ENCODE measurements around the gene NFATC2. TPM values are rescaled to one million over a fixed set of nuclear protein-coding genes. Genes with fewer than 3 reads are reported as not detected.

The NFATC2 gene
- total and polyA plus RNA-seq, 2 of the 8 experiments (the other 6 are each of a cell fraction or from before 2014, with no cell fraction given), result 0.27 to 0.91 TPM

DNA sequence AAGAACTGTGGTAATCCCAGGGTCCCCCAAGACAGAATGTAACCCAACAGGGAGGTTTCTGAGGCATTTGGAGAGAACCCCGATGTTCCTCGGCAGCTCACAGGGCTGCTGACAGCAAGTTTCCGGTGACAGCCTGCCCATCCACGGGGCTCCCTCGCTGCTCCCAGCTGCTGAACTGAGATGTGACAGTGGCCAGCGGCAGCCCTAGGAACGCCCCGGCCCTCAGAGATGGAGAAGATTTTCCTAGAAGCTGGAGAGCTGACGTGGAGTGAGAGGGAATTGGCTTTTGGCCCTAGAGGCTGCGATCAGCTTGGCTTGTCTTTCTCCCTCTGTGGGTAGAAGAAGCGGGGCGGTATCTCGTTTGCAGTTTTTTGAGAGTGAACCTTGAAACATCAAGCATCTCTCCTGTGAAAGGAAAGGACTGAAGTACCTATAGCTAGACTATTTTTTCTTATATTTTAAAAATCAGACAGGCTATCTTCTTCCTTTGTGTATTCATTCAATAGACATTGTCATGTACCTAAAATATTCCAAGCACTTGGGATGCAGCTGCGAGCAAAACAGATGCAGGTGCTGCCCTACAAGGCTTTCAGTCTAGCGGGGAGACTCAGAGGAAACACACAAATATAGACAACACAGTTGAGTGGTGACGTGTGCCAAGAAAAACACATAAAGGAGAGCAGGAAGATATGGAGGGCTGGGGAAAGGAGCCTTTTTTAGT lies 28.4 kb upstream of the NFATC2 start:
- no peak overlapping the region for H2AK5ac ChIP-seq (ENCODE audit: low read depth, low read length)
- no peak overlapping the region for H3K4me3 ChIP-seq (ENCODE audit: extremely low read depth in 1 of 4, insufficient read depth in 2 of 4, low read depth in 3 of 4, low read length in 4 of 4)
- H2AFZ ChIP-seq (ENCODE audit: low read length), result no peak overlapping the region
- H4K20me1 ChIP-seq (replicated peaks in 1 of 2; ENCODE audit: control insufficient read depth in 1 of 2, insufficient read depth in 2 of 2, low read length in 2 of 2), result no peaks in the 10 kb centered on the region
- no peaks in the 10 kb centered on the region for H3K4me1 ChIP-seq (replicated peaks in 1 of 4; ENCODE audit: control insufficient read depth in 3 of 4, insufficient read depth in 4 of 4, low read length in 3 of 4)
- no peak for DNase-seq (ENCODE audit: low read depth in 1 of 2, low spot score in 2 of 2)
- no peak overlapping the region for H2BK15ac ChIP-seq (ENCODE audit: low read length)
- POLR2A ChIA-PET (ENCODE audit: partially characterized antibody), result no interaction called here
- no peak overlapping the region for H2BK5ac ChIP-seq (ENCODE audit: low read depth, low read length)
- H3K79me1 ChIP-seq (ENCODE audit: low read depth, low read length), result no peaks in the 10 kb centered on the region
- no peak overlapping the region for H2BK12ac ChIP-seq (ENCODE audit: low read depth, low read length)
- CTCF ChIA-PET (ENCODE audit: partially characterized antibody), result interaction anchor here (0.7 to 0.9 kb wide), 2 partner anchors 43 to 100 kb away, joined by 3 read pairs; no protein-coding TSS in a partner anchor
- no peak overlapping the region for H3K23ac ChIP-seq (ENCODE audit: insufficient read length)
- no peak overlapping the region for H3K27ac ChIP-seq (ENCODE audit: low read depth, low read length)
- H4K91ac ChIP-seq (replicated peaks; ENCODE audit: insufficient read length, low read length), result no peak overlapping the region
- WGBS, 2 experiments (ENCODE audit: extremely low coverage in 1 of 2, insufficient coverage in 1 of 2, insufficient read length in 1 of 2, insufficient replicate concordance in 2 of 2, low coverage in 1 of 2, low lambda C conversion rate in 2 of 2, missing lambda C conversion rate in 1 of 2), result 83% methylated on average over 16 of the region's 16 CpGs; no CpG with 5 or more reads in 1 of the 2 experiments
- H3K14ac ChIP-seq (ENCODE audit: insufficient read length), result no peak overlapping the region
- H3K9ac ChIP-seq (replicated peaks in 1 of 4; ENCODE audit: extremely low read depth in 1 of 4, low read depth in 3 of 4, low read length in 3 of 4), result no peak overlapping the region
- no peak for FAIRE-seq
- H4K5ac ChIP-seq (ENCODE audit: insufficient read length, low read depth, low read length), result no peak overlapping the region
- peaks cover 3% of the 10 kb centered on the region; the same call in 1 of the 2 replicates for H3K23me2 ChIP-seq (ENCODE audit: low read depth, low read length)
- no peaks in the 10 kb centered on the region for H3K36me3 ChIP-seq (ENCODE audit: control insufficient read depth in 2 of 4, insufficient read depth in 4 of 4, low read length in 3 of 4)
- no peaks in the 10 kb centered on the region; a peak in 1 of 7 replicates for H3K27me3 ChIP-seq (replicated peaks in 1 of 4; ENCODE audit: control insufficient read depth in 3 of 4, extremely low read depth in 1 of 4, insufficient read depth in 3 of 4, low read length in 3 of 4)
- H3K18ac ChIP-seq (ENCODE audit: extremely low read depth, low read length), result no peak overlapping the region
- H3K9me3 ChIP-seq (ENCODE audit: insufficient read depth in 2 of 2, low read depth in 1 of 2, low read length in 1 of 2), result no peaks in the 10 kb centered on the region
- no peak overlapping the region for H3K56ac ChIP-seq (replicated peaks; ENCODE audit: insufficient read length, low read depth, low read length)
- H3K79me2 ChIP-seq (ENCODE audit: control insufficient read depth in 1 of 2, insufficient read depth in 2 of 2, low read length in 2 of 2), result no peaks in the 10 kb centered on the region
- no peak overlapping the region for H2BK120ac ChIP-seq (replicated peaks; ENCODE audit: low read depth, low read length)
- no peak overlapping the region; the same call in 1 of the 2 replicates for H4K8ac ChIP-seq (ENCODE audit: extremely low read depth, insufficient read depth, low read length)
- no peak overlapping the region for H3K4me2 ChIP-seq (ENCODE audit: insufficient read depth in 1 of 2, low read depth in 2 of 2, low read length in 2 of 2)
- no peak overlapping the region for H3K4ac ChIP-seq (replicated peaks; ENCODE audit: insufficient read length, low read depth, low read length)
- H2BK20ac ChIP-seq (ENCODE audit: low read length), result no peak overlapping the region
- TF ChIP-seq POLR2AphosphoS5 (IDR thresholded peaks at IDR 0.05; ENCODE audit: low read depth, low read length) (no peak), CBX5 (IDR thresholded peaks at IDR 0.05; ENCODE audit: low read depth, low read length) (no peak), RNF2 (IDR thresholded peaks at IDR 0.05; ENCODE audit: borderline replicate concordance, low read depth, low read length, missing control alignments, poor library complexity, severe bottlenecking) (no peak), SP1 (IDR thresholded peaks at IDR 0.05; ENCODE audit: low read depth, low read length) (no peak), PHF8 (conservative IDR thresholded peaks at IDR 0.05; ENCODE audit: low read depth, low read length) (no peak), TEAD4 (IDR thresholded peaks at IDR 0.05; ENCODE audit: low read depth, low read length) (no peak), KDM1A (IDR thresholded peaks at IDR 0.05; ENCODE audit: borderline replicate concordance, low read length) (no peak), CEBPB (IDR thresholded peaks at IDR 0.05; ENCODE audit: low read depth, low read length) (no peak), TAF7 (optimal IDR thresholded peaks at IDR 0.05; ENCODE audit: borderline replicate concordance, low read depth, low read length) (no peak), FOSL1 (IDR thresholded peaks at IDR 0.05; ENCODE audit: insufficient read depth, low read depth, low read length) (no peak), SP2 (IDR thresholded peaks at IDR 0.05; ENCODE audit: low read length) (no peak), RBBP5 (IDR thresholded peaks at IDR 0.05; ENCODE audit: borderline replicate concordance, low read depth, low read length) (no peak), SIRT6 (IDR thresholded peaks at IDR 0.05; ENCODE audit: low read length) (no peak)
